Heart left ventricle (tissue), 16 donors: ENCODE data around the gene DUS1L. TPM values are rescaled to one million over a fixed set of nuclear protein-coding genes. Genes with fewer than 3 reads are reported as not detected.

ENCODE experiments used
- ATAC-seq, 4 donors: fragments of 200-7000 bp; cut with Tn5 transposase; one replicate each; pipeline ENCODE4 v1.9.1; 2020 to 2022; ENCODE audit warnings: moderate library complexity in 4 of 4, mild to moderate bottlenecking in 3 of 4, moderate number of reproducible peaks in 1 of 4
- DNase-seq, 5 donors: peaks; one replicate each; pipeline ENCODE4 v3.0.0-alpha.2; 2020
- H3K27ac ChIP-seq, 12 donors: fragments of 200-600 bp; sonication (generic) in 4 of 12; one replicate each; pipeline versions ENCODE4 v1.5.0 to v1.8.0; 2016 to 2022; ENCODE audit warnings: mild to moderate bottlenecking in 2 of 12
- H3K27me3 ChIP-seq, 9 donors: fragments of 200-600 bp; sonication (generic) in 2 of 9; one replicate each; pipeline versions ENCODE4 v1.5.1 to v1.8.0; 2016 to 2022; ENCODE audit warnings: mild to moderate bottlenecking in 3 of 9
- H3K36me3 ChIP-seq, 9 donors: fragments of 200-600 bp; sonication (generic) in 2 of 9; one replicate each; pipeline versions ENCODE4 v1.5.0 to v1.8.0; 2018 to 2022; ENCODE audit warnings: mild to moderate bottlenecking in 2 of 9
- H3K4me1 ChIP-seq, 12 donors: fragments of 200-600 bp; sonication (generic) in 4 of 12; one replicate each; pipeline versions ENCODE4 v1.5.0 to v1.8.0; 2016 to 2022; ENCODE audit warnings: mild to moderate bottlenecking in 3 of 12
- H3K4me3 ChIP-seq, 12 donors: fragments of 200-600 bp; sonication (generic) in 4 of 12; one replicate each; pipeline versions ENCODE4 v1.5.0 to v1.8.0; 2017 to 2022; ENCODE audit warnings: mild to moderate bottlenecking in 9 of 12, moderate library complexity in 4 of 12
- H3K9me3 ChIP-seq, 12 donors: fragments of 200-600 bp; sonication (generic) in 4 of 12; one replicate each; pipeline versions ENCODE4 v1.5.0 to v1.8.0; 2016 to 2022; ENCODE audit warnings: mild to moderate bottlenecking in 1 of 12
- CTCF ChIP-seq, 12 donors: fragments of 200-600 bp; sonication (generic) in 4 of 12; IDR thresholded peaks; one replicate each; pipeline versions ENCODE4 v1.5.0 to v1.8.0; 2018 to 2022; ENCODE audit warnings: antibody characterized with exemption in 12 of 12, mild to moderate bottlenecking in 5 of 12
- POLR2A ChIP-seq, 2 donors: fragments of 450-650 bp; IDR thresholded peaks; one replicate each; pipeline ENCODE4 v1.6.1; 2017; ENCODE audit warnings: antibody characterized with exemption in 2 of 2, mild to moderate bottlenecking in 2 of 2, moderate library complexity in 2 of 2
- WGBS, 4 donors: extraction: QIAGEN DNeasy Blood & Tissue Kit in 2 of 4; methylation state at CpG; one replicate each; pipeline versions ENCODE4 v1.1.5 to v1.1.7; 2013 to 2018; 5-methylcytosine and 5-hydroxymethylcytosine counted together
- intact Hi-C, 10 donors: fragments of 100-400 bp; cut with DNase I; formaldehyde crosslinking; loops; one replicate each; pipeline versions ENCODE4 v1.11.1 to v1.14.2; 2022
- polyA plus RNA-seq, 2 donors: library from polyadenylated mRNA; stranded (reverse); fragments of 200-250 nt; gene quantifications; one replicate each; pipeline ENCODE4 v1.2.3, GENCODE V29; 2013
- total RNA-seq, 9 donors: library from RNA; depleted of rRNA in 2 of 9; stranded (reverse); fragments of >200 nt in 2 of 9; fragmentation: NEBNext Ultra II Directional in 3 of 9; extraction: Animal tissue kit (Norgen Biotek cat#: 25700) in 3 of 9; gene quantifications; one replicate each; pipeline versions ENCODE4 v1.1.0 to v1.2.4, GENCODE V29; 2016 to 2023
- donor health status: ischemic (EF 13 %, LVEDD 7.1; RV severe dilation, severe dysfunction).
- donor health status: healthy with polysubstance abuse.
- donor health status: DM: no; HTN: yes; CAD: no.
- donor health status: DM: no; HTN: no; CAD: no.
- donor health status: ischemic (EF 25% LVEDD 6.9; RV normal size, moderate dysfunction).
- donor health status: ischemic (EF 25% LVEDD 5.7; RV mildly dilated, moderate dysfunction).
- donor health status: healthy.
- donor health status: DM: yes; HTN: yes; CAD: no.
- donor health status: ischemic (EF 35%, LVEDD 5.7; RV mildly dilated, moderate dysfunction).
- donor health status: nonischemic (EF 11% LVEDD 7.7; RV severe dilation, severe dysfunction).
- donor health status: DM: yes; HTN: yes; CAD: no.
- donor health status: PGD.
- donor health status: ischemic (EF 29% LVEDD 5.4; RV normal size, mild dysfunction).
- donor health status: nonischemic (EF 23%, LVEDD 6.1; RV moderate dilation, normal function).

Gene DUS1L
- total and polyA plus RNA-seq, 11 donors = 41.5 to 113 (median 60.4) TPM

GRCh38 chr17:82104797-82105416 lies 39.3 kb upstream of the DUS1L start:
- no peaks in the 10 kb centered on the region for H3K36me3 ChIP-seq
- intact Hi-C loops = loop anchor here in 1 of 10 donors (10.0 kb wide), 1 partner anchor 70 kb away; the partner anchor contains the start of genes DCXR and RAC3
- DNase-seq (peak in 2 of 5 donors; percentile 20 to 55), ATAC-seq (no peak)
- H3K27ac ChIP-seq = peak overlapping the region in 1 of 12 donors; percentile 79
- TF ChIP-seq POLR2A (IDR thresholded peaks at IDR 0.05) (no peak), CTCF (IDR thresholded peaks at IDR 0.05) (no peak)
- H3K4me3 ChIP-seq = no peak overlapping the region
- H3K27me3 ChIP-seq = no peaks in the 10 kb centered on the region
- H3K9me3 ChIP-seq = no peaks in the 10 kb centered on the region
- peaks cover 0 to 40% (median 20%) of the 10 kb centered on the region in 12 donors for H3K4me1 ChIP-seq
- 96 to 97% (median 97%) methylated on average over 9 to 11 of the region's 11 CpGs for WGBS, 4 donors

- DNase-seq (peak in 2 of 5 donors; percentile 60 to 69), ATAC-seq (peak in 2 of 4 donors; percentile 2)
- H3K27ac ChIP-seq = peak overlapping the region in 4 of 12 donors; percentile 14 to 79 (median 32)
- TF ChIP-seq CTCF (IDR thresholded peaks at IDR 0.05) = no peak
- no peak for TF ChIP-seq POLR2A (IDR thresholded peaks at IDR 0.05)
- H3K36me3 ChIP-seq = no peaks in the 10 kb centered on the region
- no peak overlapping the region for H3K4me3 ChIP-seq
- peaks cover 0 to 51% (median 27%) of the 10 kb centered on the region in 12 donors for H3K4me1 ChIP-seq
- 49 to 64% (median 56%) methylated on average over 20 to 24 of the region's 24 CpGs for WGBS, 4 donors
- no peaks in the 10 kb centered on the region for H3K27me3 ChIP-seq
- intact Hi-C loops = loop anchor here in 1 of 10 donors (10.0 kb wide), 1 partner anchor 69 kb away; the partner anchor contains the start of genes DCXR and RAC3
- no peaks in the 10 kb centered on the region for H3K9me3 ChIP-seq
Observed at GRCh38 chr17:82103553-82104451, 38.2 kb upstream of the DUS1L start.

- H3K4me1 ChIP-seq = peaks cover 0 to 57% (median 33%) of the 10 kb centered on the region in 12 donors
- ATAC-seq (no peak), DNase-seq (peak in 1 of 5 donors; percentile 29)
- intact Hi-C loops = loop anchor here in 1 of 10 donors (10.0 kb wide), 1 partner anchor 67 kb away; the partner anchor contains the start of genes DCXR and RAC3
- no peaks in the 10 kb centered on the region for H3K36me3 ChIP-seq
- TF ChIP-seq POLR2A (IDR thresholded peaks at IDR 0.05) = no peak
- no peak for TF ChIP-seq CTCF (IDR thresholded peaks at IDR 0.05)
- H3K27ac ChIP-seq = peak overlapping the region in 1 of 12 donors; percentile 20
- no peaks in the 10 kb centered on the region for H3K9me3 ChIP-seq
- no peak overlapping the region for H3K4me3 ChIP-seq
- H3K27me3 ChIP-seq = no peaks in the 10 kb centered on the region
- WGBS, 4 donors = 65 to 76% (median 73%) methylated on average over 13 to 18 of the region's 18 CpGs
Observed at GRCh38 chr17:82101767-82102679, 36.4 kb upstream of the DUS1L start.
